HG03025 (cell line): ENCODE measurements around the gene CADM2.

Source experiments
- ATAC-seq: cut with Tn5 transposase; IDR thresholded peaks from one replicate; pipeline ENCODE4 v1.9.1; 2021; ENCODE audit warnings: mild to moderate bottlenecking, moderate library complexity; ENCODE audit not compliant: unreplicated experiment, low FRiP score

Gene CADM2

GRCh38 chr3:85298032-85298431 is 339.2 kb downstream of the CADM2 start:
- ATAC-seq: no peak

- ATAC-seq: no peak
These were observed 344.4 kb downstream of the CADM2 start for GRCh38 chr3:85303156-85303555.

- no peak for ATAC-seq
These were observed 345.7 kb downstream of the CADM2 start for GRCh38 chr3:85304360-85304964.

GRCh38 chr3:85312331-85312730 is 353.5 kb downstream of the CADM2 start:
- no peak for ATAC-seq

GRCh38 chr3:85313380-85313779 is 354.6 kb downstream of the CADM2 start:
- ATAC-seq: no peak

- no peak for ATAC-seq
These were observed 357.5 kb downstream of the CADM2 start for GRCh38 chr3:85316252-85316651.

GRCh38 chr3:85321892-85322291 is 363.1 kb downstream of the CADM2 start:
- ATAC-seq: no peak

GRCh38 chr3:85330071-85330470 is 371.3 kb downstream of the CADM2 start:
- ATAC-seq: no peak

- ATAC-seq: no peak
These were observed 379.1 kb downstream of the CADM2 start for GRCh38 chr3:85337895-85338294.

GRCh38 chr3:85342915-85343314 is 384.1 kb downstream of the CADM2 start:
- ATAC-seq: no peak

GRCh38 chr3:85355572-85355971 is 396.8 kb downstream of the CADM2 start:
- ATAC-seq: no peak

GRCh38 chr3:85360742-85361387 is 402.1 kb downstream of the CADM2 start:
- ATAC-seq: peak; percentile 81

GRCh38 chr3:85364296-85364909 is 405.6 kb downstream of the CADM2 start:
- no peak for ATAC-seq

GRCh38 chr3:85370341-85370740 is 411.6 kb downstream of the CADM2 start:
- no peak for ATAC-seq

- ATAC-seq: no peak
These were observed 417.3 kb downstream of the CADM2 start for GRCh38 chr3:85376131-85376530.

- ATAC-seq: no peak
These were observed 418.3 kb downstream of the CADM2 start for GRCh38 chr3:85377115-85377514.

- ATAC-seq: no peak
These were observed 425.6 kb downstream of the CADM2 start for GRCh38 chr3:85384372-85384771.

GRCh38 chr3:85387913-85388505 is 429.2 kb downstream of the CADM2 start:
- no peak for ATAC-seq

- ATAC-seq: no peak
These were observed 435.6 kb downstream of the CADM2 start for GRCh38 chr3:85394424-85394823.

GRCh38 chr3:85397434-85397833 is 438.6 kb downstream of the CADM2 start:
- no peak for ATAC-seq

GRCh38 chr3:85426121-85426520 is 467.3 kb downstream of the CADM2 start:
- no peak for ATAC-seq

GRCh38 chr3:85427467-85427866 is 468.7 kb downstream of the CADM2 start:
- ATAC-seq: no peak
